ENCODE measurements around the gene HJURP. TPM values are rescaled to one million over a fixed set of nuclear protein-coding genes. Genes with fewer than 3 reads are reported as not detected.

HJURP gene
- 3.3 and 56.3 TPM in 2 replicates for total RNA-seq

DNA sequence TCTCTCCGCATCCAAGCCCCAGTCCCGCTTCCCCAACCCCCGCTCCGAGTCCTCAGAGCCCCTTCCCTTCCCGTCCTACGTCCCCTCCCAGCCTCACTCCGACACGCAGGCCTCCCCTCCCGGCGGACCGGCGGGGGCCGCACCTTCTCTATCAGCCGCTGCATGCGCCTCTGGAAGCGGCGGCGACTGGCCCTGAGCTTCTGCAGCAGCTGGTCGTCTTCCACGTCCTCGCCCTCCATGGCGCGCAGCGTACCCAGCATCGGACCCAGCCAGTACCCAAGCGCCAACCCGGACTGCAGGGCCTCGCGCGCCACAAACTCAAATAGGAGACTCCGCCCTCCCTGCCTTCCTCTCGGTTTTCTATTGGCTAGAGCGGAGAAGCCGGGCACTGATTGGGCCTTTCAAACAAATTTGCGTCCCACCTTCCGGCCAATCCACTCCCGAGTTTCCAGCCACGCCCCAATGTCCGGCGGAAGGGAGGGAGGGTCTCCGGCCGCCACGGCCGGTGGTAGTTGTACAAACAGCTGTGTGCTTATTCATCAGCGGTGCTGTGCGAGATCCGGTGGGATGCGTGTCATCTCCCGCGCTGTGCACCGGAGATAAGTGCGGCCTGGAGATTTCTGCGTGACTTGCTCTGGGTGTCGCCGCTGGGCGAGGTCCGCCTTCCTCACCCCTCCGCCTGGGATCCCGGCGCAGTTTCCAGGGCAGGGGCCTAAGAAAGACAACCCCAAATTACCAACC lies at the start of gene HJURP:
TSS of gene HJURP (minus strand) at position 295 of the 741 bp plus-strand sequence. CDS start at position 260, 35 bp downstream.

GRCh38 chr2:233867993-233868532 lies 13.7 kb upstream of the HJURP start, which contains the start of gene MSL3B:
Gene MSL3B, minus strand, starts transcription at chr2:233868386.

Other genes starting within 250 kb of the HJURP start
- gene UGT1A8, start 236.9 kb downstream of the HJURP start, total RNA-seq: not detected in 2 replicates
- 0.22 TPM in 1 of 2 replicates, not detected in the other for gene UGT1A10, start 218.1 kb downstream of the HJURP start, total RNA-seq
- gene UGT1A9, start 182.6 kb downstream of the HJURP start, total RNA-seq: not detected in 2 replicates
- gene UGT1A7, start 172.6 kb downstream of the HJURP start, total RNA-seq: not detected in 2 replicates
- gene UGT1A6, start 161.6 kb downstream of the HJURP start, total RNA-seq: not detected in 2 replicates
- gene UGT1A5, start 141.6 kb downstream of the HJURP start, total RNA-seq: not detected in 2 replicates
- gene UGT1A4, start 135.8 kb downstream of the HJURP start, total RNA-seq: not detected in 2 replicates
- not detected in 2 replicates for gene UGT1A3, start 125.5 kb downstream of the HJURP start, total RNA-seq
- not detected in 2 replicates for gene UGT1A1, start 94.3 kb downstream of the HJURP start, total RNA-seq
- gene MROH2A, start 76.2 kb downstream of the HJURP start, total RNA-seq: not detected in 2 replicates
- gene TRPM8, start 62.8 kb upstream of the HJURP start, total RNA-seq: 0.14 TPM in 1 of 2 replicates, not detected in the other
- not detected in 2 replicates for gene SPP2, start 196.2 kb upstream of the HJURP start, total RNA-seq

All from placental pericyte (primary cell).